Measurements from ENCODE around the gene GSTM1.
A peak's percentile ranks its signal among the peaks of the same experiment; 100 is the strongest.

Gene GSTM1

GRCh38 chr1:109718495-109718894 lies 30.9 kb downstream of the GSTM1 start:
- ATAC-seq: peak; percentile 52; the same call in 2 of the 3 replicates
- TF ChIP-seq OSR1 (CRISPR knock-in tag; IDR thresholded peaks at IDR 0.05): no peak
- TF ChIP-seq TOX (CRISPR knock-in tag; IDR thresholded peaks at IDR 0.05; ENCODE audit: borderline replicate concordance): no peak
- TF ChIP-seq BACH2 (CRISPR knock-in tag; IDR thresholded peaks at IDR 0.05; ENCODE audit: borderline replicate concordance): no peak
- no peak for TF ChIP-seq ZNF8 (CRISPR knock-in tag; IDR thresholded peaks at IDR 0.05)
- TF ChIP-seq, protein P1, sequence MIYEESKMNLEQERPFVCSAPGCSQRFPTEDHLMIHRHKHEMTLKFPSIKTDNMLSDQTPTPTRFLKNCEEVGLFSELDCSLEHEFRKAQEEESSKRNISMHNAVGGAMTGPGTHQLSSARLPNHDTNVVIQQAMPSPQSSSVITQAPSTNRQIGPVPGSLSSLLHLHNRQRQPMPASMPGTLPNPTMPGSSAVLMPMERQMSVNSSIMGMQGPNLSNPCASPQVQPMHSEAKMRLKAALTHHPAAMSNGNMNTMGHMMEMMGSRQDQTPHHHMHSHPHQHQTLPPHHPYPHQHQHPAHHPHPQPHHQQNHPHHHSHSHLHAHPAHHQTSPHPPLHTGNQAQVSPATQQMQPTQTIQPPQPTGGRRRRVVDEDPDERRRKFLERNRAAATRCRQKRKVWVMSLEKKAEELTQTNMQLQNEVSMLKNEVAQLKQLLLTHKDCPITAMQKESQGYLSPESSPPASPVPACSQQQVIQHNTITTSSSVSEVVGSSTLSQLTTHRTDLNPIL (CRISPR knock-in tag; IDR thresholded peaks at IDR 0.05; ENCODE audit: low read depth): no peak
- TF ChIP-seq PPARA (CRISPR knock-in tag; IDR thresholded peaks at IDR 0.05; ENCODE audit: borderline replicate concordance): no peak
- TF ChIP-seq, protein P2, sequence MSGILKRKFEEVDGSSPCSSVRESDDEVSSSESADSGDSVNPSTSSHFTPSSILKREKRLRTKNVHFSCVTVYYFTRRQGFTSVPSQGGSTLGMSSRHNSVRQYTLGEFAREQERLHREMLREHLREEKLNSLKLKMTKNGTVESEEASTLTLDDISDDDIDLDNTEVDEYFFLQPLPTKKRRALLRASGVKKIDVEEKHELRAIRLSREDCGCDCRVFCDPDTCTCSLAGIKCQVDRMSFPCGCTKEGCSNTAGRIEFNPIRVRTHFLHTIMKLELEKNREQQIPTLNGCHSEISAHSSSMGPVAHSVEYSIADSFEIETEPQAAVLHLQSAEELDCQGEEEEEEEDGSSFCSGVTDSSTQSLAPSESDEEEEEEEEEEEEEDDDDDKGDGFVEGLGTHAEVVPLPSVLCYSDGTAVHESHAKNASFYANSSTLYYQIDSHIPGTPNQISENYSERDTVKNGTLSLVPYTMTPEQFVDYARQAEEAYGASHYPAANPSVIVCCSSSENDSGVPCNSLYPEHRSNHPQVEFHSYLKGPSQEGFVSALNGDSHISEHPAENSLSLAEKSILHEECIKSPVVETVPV (CRISPR knock-in tag; IDR thresholded peaks at IDR 0.05): no peak
- TF ChIP-seq ZC3H10 (CRISPR knock-in tag; IDR thresholded peaks at IDR 0.05): no peak
- TF ChIP-seq TCF4 (CRISPR knock-in tag; IDR thresholded peaks at IDR 0.05; ENCODE audit: borderline replicate concordance): no peak
- no peak for TF ChIP-seq ESRRG (CRISPR knock-in tag; IDR thresholded peaks at IDR 0.05)
- no peak for TF ChIP-seq PATZ1 (CRISPR knock-in tag; IDR thresholded peaks at IDR 0.05; ENCODE audit: borderline replicate concordance)
- TF ChIP-seq ISL1 (CRISPR knock-in tag; IDR thresholded peaks at IDR 0.05): no peak
- no peak for TF ChIP-seq CSDC2 (CRISPR knock-in tag; IDR thresholded peaks at IDR 0.05)
- TF ChIP-seq, protein P3, sequence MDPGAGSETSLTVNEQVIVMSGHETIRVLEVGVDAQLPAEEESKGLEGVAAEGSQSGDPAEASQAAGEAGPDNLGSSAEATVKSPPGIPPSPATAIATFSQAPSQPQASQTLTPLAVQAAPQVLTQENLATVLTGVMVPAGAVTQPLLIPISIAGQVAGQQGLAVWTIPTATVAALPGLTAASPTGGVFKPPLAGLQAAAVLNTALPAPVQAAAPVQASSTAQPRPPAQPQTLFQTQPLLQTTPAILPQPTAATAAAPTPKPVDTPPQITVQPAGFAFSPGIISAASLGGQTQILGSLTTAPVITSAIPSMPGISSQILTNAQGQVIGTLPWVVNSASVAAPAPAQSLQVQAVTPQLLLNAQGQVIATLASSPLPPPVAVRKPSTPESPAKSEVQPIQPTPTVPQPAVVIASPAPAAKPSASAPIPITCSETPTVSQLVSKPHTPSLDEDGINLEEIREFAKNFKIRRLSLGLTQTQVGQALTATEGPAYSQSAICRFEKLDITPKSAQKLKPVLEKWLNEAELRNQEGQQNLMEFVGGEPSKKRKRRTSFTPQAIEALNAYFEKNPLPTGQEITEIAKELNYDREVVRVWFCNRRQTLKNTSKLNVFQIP (CRISPR knock-in tag; IDR thresholded peaks at IDR 0.05; ENCODE audit: borderline replicate concordance, low read depth): no peak
- no peak for TF ChIP-seq RARB (CRISPR knock-in tag; IDR thresholded peaks at IDR 0.05)
- TF ChIP-seq ARNTL (CRISPR knock-in tag; IDR thresholded peaks at IDR 0.05; ENCODE audit: borderline replicate concordance, low read depth): no peak
- TF ChIP-seq TSHZ2 (CRISPR knock-in tag; IDR thresholded peaks at IDR 0.05): no peak
- TF ChIP-seq ZNF70 (CRISPR knock-in tag; IDR thresholded peaks at IDR 0.05): no peak

DNA sequence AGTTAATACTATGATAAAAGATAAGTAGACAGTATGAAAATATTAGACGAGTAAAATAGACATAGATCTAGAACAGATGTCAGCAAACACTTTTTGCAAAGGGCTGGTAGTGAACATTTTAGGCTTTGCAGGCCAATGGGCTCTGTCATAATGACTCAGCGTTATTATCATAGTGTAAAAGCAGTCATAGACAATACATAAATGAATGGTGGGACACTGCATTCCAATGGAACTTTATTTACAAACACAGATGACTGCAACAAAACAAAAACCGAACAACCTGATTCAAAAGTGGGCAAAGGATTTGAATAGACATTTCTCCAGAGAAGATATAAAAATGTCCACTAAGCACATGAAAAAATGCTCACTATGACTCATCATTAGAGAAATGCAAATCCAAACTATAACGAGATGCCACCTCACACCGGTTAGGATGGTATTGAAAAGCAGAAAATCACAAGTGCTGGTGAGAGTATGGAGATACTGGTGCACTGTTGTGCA lies 31.8 kb downstream of the GSTM1 start:
- ATAC-seq: peak; percentile 44; the same call in 1 of the 3 replicates
- TF ChIP-seq, protein P1 (CRISPR knock-in tag; IDR thresholded peaks at IDR 0.05; ENCODE audit: low read depth): no peak
- TF ChIP-seq ISL1 (CRISPR knock-in tag; IDR thresholded peaks at IDR 0.05) (no peak), ZFP30 (CRISPR knock-in tag; IDR thresholded peaks at IDR 0.05) (no peak), TSHZ2 (CRISPR knock-in tag; IDR thresholded peaks at IDR 0.05) (no peak), TCF4 (CRISPR knock-in tag; IDR thresholded peaks at IDR 0.05; ENCODE audit: borderline replicate concordance) (no peak), ZC3H10 (CRISPR knock-in tag; IDR thresholded peaks at IDR 0.05) (no peak), TOX (CRISPR knock-in tag; IDR thresholded peaks at IDR 0.05; ENCODE audit: borderline replicate concordance) (no peak), PATZ1 (CRISPR knock-in tag; IDR thresholded peaks at IDR 0.05; ENCODE audit: borderline replicate concordance) (no peak), OSR1 (CRISPR knock-in tag; IDR thresholded peaks at IDR 0.05) (no peak), ZNF70 (CRISPR knock-in tag; IDR thresholded peaks at IDR 0.05) (no peak), ARNTL (CRISPR knock-in tag; IDR thresholded peaks at IDR 0.05; ENCODE audit: borderline replicate concordance, low read depth) (no peak), ZNF8 (CRISPR knock-in tag; IDR thresholded peaks at IDR 0.05) (no peak), ESRRG (CRISPR knock-in tag; IDR thresholded peaks at IDR 0.05) (no peak)
- TF ChIP-seq, protein P2 (CRISPR knock-in tag; IDR thresholded peaks at IDR 0.05): no peak

All from SK-N-SH treated with all-trans-retinoic acid at 6 μM for 48 hours (cell line).